Lower lobe of right lung (tissue), 2 donors: ENCODE results near the gene PNKD. TPM values are rescaled to one million over a fixed set of nuclear protein-coding genes. Genes with fewer than 3 reads are reported as not detected.
A peak's percentile ranks its signal among the peaks of the same experiment; 100 is the strongest.

Experiments used
- ATAC-seq, 2 donors: fragments of 200-7000 bp; cut with Tn5 transposase; one replicate each; pipeline ENCODE4 v1.9.1; 2020 to 2022; ENCODE audit warnings: mild to moderate bottlenecking in 2 of 2, moderate library complexity in 2 of 2
- DNase-seq: peaks from one replicate; pipeline ENCODE4 v3.0.0-alpha.2; 2020
- H3K27ac ChIP-seq: fragments of 200-600 bp; one replicate; pipeline ENCODE4 v1.8.0; 2022
- H3K27me3 ChIP-seq: fragments of 200-600 bp; one replicate; pipeline ENCODE4 v1.8.0; 2022; ENCODE audit warnings: low read depth
- H3K36me3 ChIP-seq: fragments of 200-600 bp; one replicate; pipeline ENCODE4 v1.8.0; 2022; ENCODE audit warnings: mild to moderate bottlenecking
- H3K4me1 ChIP-seq: fragments of 200-600 bp; one replicate; pipeline ENCODE4 v1.8.0; 2022
- H3K4me3 ChIP-seq: fragments of 200-600 bp; one replicate; pipeline ENCODE4 v1.8.0; 2022; ENCODE audit warnings: mild to moderate bottlenecking
- H3K9me3 ChIP-seq: fragments of 200-600 bp; one replicate; pipeline ENCODE4 v1.8.0; 2022
- intact Hi-C: fragments of 100-400 bp; cut with DNase I; formaldehyde crosslinking; loops from one replicate; pipeline ENCODE4 v1.11.0; 2022
- total RNA-seq: library from RNA; stranded (reverse); fragmentation: NEBNext Ultra II Directional; extraction: Animal tissue kit (Norgen Biotek cat#: 25700); gene quantifications from one replicate; pipeline ENCODE4 v1.2.1, GENCODE V29; 2021
- TF ChIP-seq, protein P1 (sequence below): fragments of 200-600 bp; IDR thresholded peaks from one replicate; pipeline ENCODE4 v1.8.0; 2022; ENCODE audit warnings: antibody characterized with exemption, mild to moderate bottlenecking
- donor health status: DM: no; HTN: yes; CAD: no; lungs with severe emphysema.

PNKD gene
- total RNA-seq, 1 donor from 2014 or later: 65.8 TPM

DNA sequence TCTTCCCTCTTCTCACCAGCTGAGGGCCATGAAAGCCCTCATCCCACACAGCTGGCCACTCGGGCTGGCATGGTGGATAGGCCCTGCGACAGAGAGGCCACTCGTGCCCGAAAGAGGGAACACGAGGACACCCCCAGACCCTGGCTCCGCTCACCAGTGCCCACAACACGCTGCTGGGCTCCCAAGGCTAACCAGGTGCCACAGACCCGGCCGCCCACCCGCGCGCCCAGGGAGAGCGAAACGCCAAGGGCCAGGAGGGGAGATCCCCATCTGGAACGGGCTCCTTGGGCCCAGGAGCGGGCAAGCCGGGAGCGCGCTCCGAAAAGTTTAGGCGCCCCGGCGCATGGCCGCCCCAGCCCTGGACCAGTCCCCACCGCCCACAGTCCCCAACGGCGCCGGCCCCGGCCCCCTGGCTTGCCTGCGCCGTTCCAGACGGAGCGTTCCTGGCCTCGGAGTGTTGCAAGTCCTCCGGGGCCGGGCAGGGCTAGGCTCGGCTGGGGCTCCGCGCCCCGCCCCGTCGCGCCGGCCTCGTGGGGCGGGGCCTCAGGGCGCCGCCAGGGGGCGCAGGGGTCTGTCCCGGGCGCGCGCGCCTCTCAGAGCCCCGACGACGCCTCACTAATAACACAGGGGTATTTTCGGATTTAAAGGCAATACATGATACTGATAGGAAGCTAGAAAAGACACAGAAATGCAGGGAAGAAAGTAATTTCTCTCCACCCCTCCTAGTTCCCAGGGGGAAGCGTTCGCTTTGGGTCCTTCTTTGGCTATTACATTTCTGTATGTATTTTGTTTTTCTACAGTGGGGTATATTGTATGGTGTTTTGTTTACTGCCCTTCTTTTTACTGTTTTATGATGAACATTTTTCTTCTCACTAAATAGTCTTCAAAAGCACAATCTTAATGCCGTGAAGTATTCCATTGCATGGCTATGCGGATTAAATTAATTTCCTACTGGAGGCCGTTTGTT, 22.0 kb downstream of the PNKD start, which contains the start of gene TMBIM1:
TMBIM1 (minus strand) TSS at position 456 of the 967 bp plus-strand sequence. CDS start 10,362 bp downstream, outside the sequence.
- peak; percentile 92 to 96 for ATAC-seq
- peak within 1 kb of the TSS; percentile 97 for H3K27ac ChIP-seq
- no peaks in the 10 kb centered on the region for H3K9me3 ChIP-seq
- peak; percentile 89 for DNase-seq
- peak within 1 kb of the TSS; percentile 81 for H3K4me3 ChIP-seq
- intact Hi-C loops: loop anchor here (10.0 kb wide), 1 partner anchor 72 kb away; no protein-coding TSS in a partner anchor
- no peaks in the 10 kb centered on the region for H3K27me3 ChIP-seq
- H3K36me3 ChIP-seq: no peaks in the 10 kb centered on the region
- TF ChIP-seq, protein P1, sequence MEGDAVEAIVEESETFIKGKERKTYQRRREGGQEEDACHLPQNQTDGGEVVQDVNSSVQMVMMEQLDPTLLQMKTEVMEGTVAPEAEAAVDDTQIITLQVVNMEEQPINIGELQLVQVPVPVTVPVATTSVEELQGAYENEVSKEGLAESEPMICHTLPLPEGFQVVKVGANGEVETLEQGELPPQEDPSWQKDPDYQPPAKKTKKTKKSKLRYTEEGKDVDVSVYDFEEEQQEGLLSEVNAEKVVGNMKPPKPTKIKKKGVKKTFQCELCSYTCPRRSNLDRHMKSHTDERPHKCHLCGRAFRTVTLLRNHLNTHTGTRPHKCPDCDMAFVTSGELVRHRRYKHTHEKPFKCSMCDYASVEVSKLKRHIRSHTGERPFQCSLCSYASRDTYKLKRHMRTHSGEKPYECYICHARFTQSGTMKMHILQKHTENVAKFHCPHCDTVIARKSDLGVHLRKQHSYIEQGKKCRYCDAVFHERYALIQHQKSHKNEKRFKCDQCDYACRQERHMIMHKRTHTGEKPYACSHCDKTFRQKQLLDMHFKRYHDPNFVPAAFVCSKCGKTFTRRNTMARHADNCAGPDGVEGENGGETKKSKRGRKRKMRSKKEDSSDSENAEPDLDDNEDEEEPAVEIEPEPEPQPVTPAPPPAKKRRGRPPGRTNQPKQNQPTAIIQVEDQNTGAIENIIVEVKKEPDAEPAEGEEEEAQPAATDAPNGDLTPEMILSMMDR: peak; percentile 92
- peaks cover 92% of the 10 kb centered on the region for H3K4me1 ChIP-seq

DNA sequence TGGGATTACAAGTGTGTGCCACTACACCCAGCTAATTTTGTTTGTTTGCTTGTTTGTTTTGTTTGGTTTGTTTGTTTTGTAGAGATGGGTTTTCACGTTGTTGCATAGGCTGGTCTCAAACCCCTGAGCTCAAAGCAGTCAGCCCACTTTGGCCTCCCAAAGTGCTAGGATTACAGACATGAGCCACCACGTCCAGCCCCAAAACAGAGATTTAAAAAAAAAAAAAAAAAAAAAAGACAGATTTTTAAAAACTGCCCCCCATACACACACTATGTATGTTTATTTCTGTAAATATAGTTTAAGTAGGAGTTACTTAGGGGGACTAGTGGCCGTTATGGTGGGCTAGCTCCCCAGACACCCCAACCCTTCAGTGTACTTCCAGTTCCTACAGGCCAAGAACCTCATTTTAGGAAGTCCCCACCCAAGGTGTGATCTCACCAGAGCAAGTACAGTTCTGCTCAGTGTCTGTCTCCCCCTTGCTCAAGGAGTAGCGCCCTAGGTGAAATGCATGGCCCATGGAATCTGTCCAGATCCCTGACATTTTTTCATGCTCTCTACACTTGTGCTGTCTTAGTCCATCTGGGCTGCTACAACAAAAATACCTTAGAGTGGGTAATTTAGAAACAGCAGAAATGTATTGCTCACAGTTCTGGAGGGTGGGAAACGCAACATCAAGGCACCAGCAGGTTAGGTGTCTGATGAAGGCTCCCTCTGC, 23.6 kb downstream of the PNKD start:
- H3K9me3 ChIP-seq: no peaks in the 10 kb centered on the region
- TF ChIP-seq, protein P1: no peak
- intact Hi-C loops: loop anchor here (10.0 kb wide), 1 partner anchor 71 kb away; no protein-coding TSS in a partner anchor
- no peaks in the 10 kb centered on the region for H3K36me3 ChIP-seq
- H3K27me3 ChIP-seq: no peaks in the 10 kb centered on the region
- H3K27ac ChIP-seq: peak overlapping the region; percentile 97
- DNase-seq (no peak), ATAC-seq (no peak)
- H3K4me3 ChIP-seq: no peak overlapping the region
- H3K4me1 ChIP-seq: peaks cover 78% of the 10 kb centered on the region

DNA sequence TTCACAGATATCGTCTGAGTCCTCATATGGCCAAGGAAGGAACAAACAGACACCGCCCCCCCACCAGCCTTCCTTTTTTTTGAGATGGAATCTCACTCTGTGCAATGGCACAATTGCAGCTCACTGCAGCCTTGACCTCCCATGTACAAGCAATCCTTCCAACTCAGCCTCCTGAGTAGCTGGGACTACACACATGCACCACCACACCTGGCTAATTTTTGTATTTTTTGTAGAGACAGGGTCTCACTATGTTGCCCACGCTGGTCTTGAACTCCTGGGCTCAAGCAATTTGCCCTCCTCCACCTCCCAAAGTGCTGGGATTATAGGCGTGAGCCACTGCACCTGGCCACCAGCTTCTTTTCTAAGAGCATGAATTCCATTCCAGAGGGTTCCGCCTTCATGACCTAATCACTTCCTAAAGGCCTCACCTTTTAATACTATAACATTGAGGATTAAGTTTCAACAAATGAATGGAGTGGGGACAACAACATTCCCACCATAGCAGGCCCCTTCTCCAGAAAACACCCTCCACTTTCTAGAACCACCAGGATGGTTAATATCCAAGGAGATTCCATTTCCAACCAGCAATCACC, 24.2 kb downstream of the PNKD start:
- intact Hi-C loops: loop anchor here (10.0 kb wide), 1 partner anchor 70 kb away; no protein-coding TSS in a partner anchor
- ATAC-seq (no peak), DNase-seq (no peak)
- Histone ChIP-seq H3K4me3 (no peak overlapping the region), H3K9me3 (no peaks in the 10 kb centered on the region), H3K27ac (peak overlapping the region; percentile 97), H3K36me3 (no peaks in the 10 kb centered on the region), H3K4me1 (peaks cover 71% of the 10 kb centered on the region), H3K27me3 (no peaks in the 10 kb centered on the region)
- TF ChIP-seq, protein P1: no peak

DNA sequence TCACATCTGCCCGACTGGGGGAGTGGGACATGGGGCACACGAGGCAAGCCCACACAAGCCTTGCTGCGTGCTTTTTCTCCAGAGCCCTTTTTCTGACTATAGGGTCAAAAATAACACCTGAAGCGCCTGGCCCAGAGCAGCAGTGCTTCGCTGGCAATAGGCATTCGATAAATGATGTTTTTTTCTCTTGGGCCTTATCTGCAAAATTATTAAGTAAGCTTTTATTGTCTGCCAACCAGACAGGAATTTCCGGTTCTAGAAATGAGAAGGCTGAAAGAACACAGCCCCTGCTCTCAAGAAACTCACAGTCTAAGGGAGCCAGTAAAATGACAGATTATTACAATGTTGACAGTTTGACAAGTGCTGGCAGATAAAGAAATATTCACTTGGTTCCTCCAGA, 24.7 kb downstream of the PNKD start:
- Histone ChIP-seq H3K36me3 (no peaks in the 10 kb centered on the region), H3K27me3 (no peaks in the 10 kb centered on the region), H3K27ac (peak overlapping the region; percentile 97), H3K4me1 (peaks cover 66% of the 10 kb centered on the region), H3K9me3 (no peaks in the 10 kb centered on the region), H3K4me3 (no peak overlapping the region)
- intact Hi-C loops: loop anchor here (10.0 kb wide), 1 partner anchor 70 kb away; no protein-coding TSS in a partner anchor
- DNase-seq: no peak
- peak in 1 of 2 donors; percentile 18 for ATAC-seq
- TF ChIP-seq, protein P1: no peak

DNA sequence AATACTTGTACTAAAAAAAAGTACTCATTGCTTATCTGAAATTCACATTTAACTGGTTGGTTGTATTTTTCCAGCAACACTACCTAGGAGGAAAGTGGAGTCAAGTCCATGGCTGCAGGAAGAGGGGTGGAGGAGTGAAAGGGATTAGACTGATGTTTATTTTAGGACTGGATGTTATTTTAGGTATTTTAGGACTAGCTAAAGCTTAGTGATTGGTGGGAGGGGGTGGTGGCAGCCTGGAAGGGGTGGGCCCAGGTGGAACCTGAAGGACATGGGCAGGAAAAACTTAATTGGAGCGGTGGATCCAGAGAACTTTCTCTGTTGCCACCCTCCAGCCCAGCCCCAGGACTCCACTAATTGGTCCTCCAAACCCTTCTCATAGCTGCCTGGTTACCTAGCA, 25.9 kb downstream of the PNKD start:
- intact Hi-C loops: loop anchor here (10.0 kb wide), 1 partner anchor 69 kb away; no protein-coding TSS in a partner anchor
- peak overlapping the region; percentile 34 for H3K27ac ChIP-seq
- H3K36me3 ChIP-seq: no peaks in the 10 kb centered on the region
- H3K9me3 ChIP-seq: no peaks in the 10 kb centered on the region
- no peak overlapping the region for H3K4me3 ChIP-seq
- H3K4me1 ChIP-seq: peaks cover 55% of the 10 kb centered on the region
- DNase-seq (no peak), ATAC-seq (no peak)
- no peaks in the 10 kb centered on the region for H3K27me3 ChIP-seq
- TF ChIP-seq, protein P1: no peak
